Measurements from ENCODE around the gene DHRSX. TPM values are rescaled to one million over a fixed set of nuclear protein-coding genes. Genes with fewer than 3 reads are reported as not detected.
"Not testable (repeated sequence)": the region's sequence is repeated elsewhere in the genome, so short reads cannot be mapped to it uniquely, and the experiment has no call there.

Gene DHRSX
- total and polyA plus RNA-seq, 2 donors (not counting 3 experiments of a cell fraction or from before 2014, with no cell fraction given) = 27.1 to 37.7 TPM

GRCh38 chrX:2266445-2267349, 234.1 kb downstream of the DHRSX start:
- Histone ChIP-seq H3K36me3 (ENCODE audit: control insufficient read depth in 2 of 2, extremely low read depth in 1 of 2, insufficient read depth in 2 of 2, low read length in 2 of 2) (peaks cover 0 to 9% of the 10 kb centered on the region in 2 experiments), H4K20me1 (replicated peaks; ENCODE audit: control insufficient read depth, extremely low read depth, insufficient read depth, low read length) (no peaks in the 10 kb centered on the region), H3K4me1 (ENCODE audit: control insufficient read depth, extremely low read depth, insufficient read depth, low read length) (no peaks in the 10 kb centered on the region), H3K27me3 (ENCODE audit: control insufficient read depth in 2 of 2, insufficient read depth in 2 of 2, low read length in 2 of 2) (no peaks in the 10 kb centered on the region), H3K9ac (replicated peaks; ENCODE audit: extremely low read depth, insufficient read depth, low read length) (no peak overlapping the region), H3K4me3 (replicated peaks in 1 of 3; ENCODE audit: insufficient read depth in 1 of 3, low read depth in 1 of 3, low read length in 3 of 3) (no peak overlapping the region), H3K9me1 (replicated peaks; ENCODE audit: control insufficient read depth, extremely low read depth, insufficient read depth, low read length) (no peaks in the 10 kb centered on the region), H3K4me2 (ENCODE audit: insufficient read depth, low read length) (no peak overlapping the region), H3K9me3 (replicated peaks; ENCODE audit: control insufficient read depth, insufficient read depth, low read length) (no peaks in the 10 kb centered on the region), H2AFZ (ENCODE audit: low read depth, low read length) (no peak overlapping the region), H3K79me2 (ENCODE audit: control insufficient read depth, insufficient read depth, low read length) (no peaks in the 10 kb centered on the region), H3K27ac (ENCODE audit: insufficient read depth, low read depth, low read length) (no peak overlapping the region)
- CTCF ChIA-PET = no interaction called here
- intact Hi-C loops (cut with micrococcal nuclease) (no loop called here), dilution Hi-C loops (cut with MboI; ENCODE audit: extremely low pct_ligation_motif_present, low sequenced_read_pairs) (no loop called here)
- POLR2A ChIA-PET = no interaction called here
- DNase-seq (ENCODE audit: low read depth, low spot score) (no peak), FAIRE-seq (no peak)
- BruUV-seq (replicated peaks) = no TSS peak
- TF ChIP-seq MYC (IDR thresholded peaks at IDR 0.05; ENCODE audit: low read depth, low read length) (no peak), MAX (IDR thresholded peaks at IDR 0.05; ENCODE audit: insufficient read depth, insufficient read length) (no peak), GATA2 (IDR thresholded peaks at IDR 0.05; ENCODE audit: insufficient read depth, insufficient read length, low read depth, low read length) (no peak), EZH2 (IDR thresholded peaks at IDR 0.05; ENCODE audit: borderline replicate concordance, low read depth, low read length, severe bottlenecking) (no peak), JUN (IDR thresholded peaks at IDR 0.05; ENCODE audit: borderline replicate concordance, insufficient read depth, insufficient read length, low read depth) (no peak), CTCF (IDR thresholded peaks at IDR 0.05; ENCODE audit: extremely low read depth in 1 of 2, insufficient read depth in 1 of 2, low read depth in 1 of 2, low read length in 2 of 2) (no peak), POLR2AphosphoS5 (IDR thresholded peaks at IDR 0.05; ENCODE audit: insufficient read depth, low read depth, low read length) (no peak), POLR2A (IDR thresholded peaks at IDR 0.05; ENCODE audit: low read depth, low read length) (no peak), FOS (IDR thresholded peaks at IDR 0.05; ENCODE audit: borderline replicate concordance, insufficient read depth, low read length) (no peak)

- FAIRE-seq; H3K9ac ChIP-seq (replicated peaks; ENCODE audit: extremely low read depth, insufficient read depth, low read length); H3K27me3 ChIP-seq (ENCODE audit: control insufficient read depth in 2 of 2, insufficient read depth in 2 of 2, low read length in 2 of 2); CTCF ChIA-PET; H2AFZ ChIP-seq (ENCODE audit: low read depth, low read length); H3K27ac ChIP-seq (ENCODE audit: insufficient read depth, low read depth, low read length); H3K4me2 ChIP-seq (ENCODE audit: insufficient read depth, low read length); H3K4me1 ChIP-seq (ENCODE audit: control insufficient read depth, extremely low read depth, insufficient read depth, low read length); H3K36me3 ChIP-seq (ENCODE audit: control insufficient read depth in 2 of 2, extremely low read depth in 1 of 2, insufficient read depth in 2 of 2, low read length in 2 of 2); H3K79me2 ChIP-seq (ENCODE audit: control insufficient read depth, insufficient read depth, low read length); H3K9me1 ChIP-seq (replicated peaks; ENCODE audit: control insufficient read depth, extremely low read depth, insufficient read depth, low read length); H3K4me3 ChIP-seq (replicated peaks in 1 of 3; ENCODE audit: insufficient read depth in 1 of 3, low read depth in 1 of 3, low read length in 3 of 3); intact Hi-C loops (cut with micrococcal nuclease); DNase-seq (ENCODE audit: low read depth, low spot score); H3K9me3 ChIP-seq (replicated peaks; ENCODE audit: control insufficient read depth, insufficient read depth, low read length); H4K20me1 ChIP-seq (replicated peaks; ENCODE audit: control insufficient read depth, extremely low read depth, insufficient read depth, low read length); BruUV-seq (replicated peaks); POLR2A ChIA-PET; dilution Hi-C loops (cut with MboI; ENCODE audit: extremely low pct_ligation_motif_present, low sequenced_read_pairs): not testable (repeated sequence)
Observed at GRCh38 chrX:2265658-2266444, 234.9 kb downstream of the DHRSX start.

All from endothelial cell of umbilical vein (primary cell).